C4-2B (cell line): Measurements from ENCODE around the gene LIG1.

Source experiments
- ZFX ChIP-seq: fragments of 450-650 bp; IDR thresholded peaks from 2 replicates; pipeline ENCODE4 v1.6.1; 2017
- TF ChIP-seq, protein P1 (sequence below): fragments of 450-650 bp; conservative IDR thresholded peaks from 2 replicates; pipeline ENCODE4 v1.5.1; 2017; ENCODE audit warnings: mild to moderate bottlenecking

DNA sequence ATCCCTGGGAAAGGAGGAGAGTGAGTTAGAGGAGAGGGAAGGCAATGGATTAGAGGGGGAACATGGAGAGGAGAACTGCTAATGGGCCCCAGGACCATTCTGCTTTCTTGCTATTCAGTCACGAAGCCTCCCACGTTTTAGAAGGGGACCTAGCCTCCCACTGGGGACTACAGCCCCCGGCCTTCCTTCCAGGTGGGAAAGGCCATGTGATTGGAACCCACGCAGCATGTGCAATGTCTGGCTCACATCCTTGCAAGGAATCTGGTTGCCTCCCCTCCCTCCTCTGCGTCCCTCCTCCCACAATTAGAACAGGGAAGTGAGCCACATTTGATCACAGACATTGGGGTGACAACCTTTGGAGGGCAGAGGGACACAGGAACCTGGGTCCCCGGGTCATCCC, 37.0 kb downstream of the LIG1 start:
- TF ChIP-seq, protein P1, sequence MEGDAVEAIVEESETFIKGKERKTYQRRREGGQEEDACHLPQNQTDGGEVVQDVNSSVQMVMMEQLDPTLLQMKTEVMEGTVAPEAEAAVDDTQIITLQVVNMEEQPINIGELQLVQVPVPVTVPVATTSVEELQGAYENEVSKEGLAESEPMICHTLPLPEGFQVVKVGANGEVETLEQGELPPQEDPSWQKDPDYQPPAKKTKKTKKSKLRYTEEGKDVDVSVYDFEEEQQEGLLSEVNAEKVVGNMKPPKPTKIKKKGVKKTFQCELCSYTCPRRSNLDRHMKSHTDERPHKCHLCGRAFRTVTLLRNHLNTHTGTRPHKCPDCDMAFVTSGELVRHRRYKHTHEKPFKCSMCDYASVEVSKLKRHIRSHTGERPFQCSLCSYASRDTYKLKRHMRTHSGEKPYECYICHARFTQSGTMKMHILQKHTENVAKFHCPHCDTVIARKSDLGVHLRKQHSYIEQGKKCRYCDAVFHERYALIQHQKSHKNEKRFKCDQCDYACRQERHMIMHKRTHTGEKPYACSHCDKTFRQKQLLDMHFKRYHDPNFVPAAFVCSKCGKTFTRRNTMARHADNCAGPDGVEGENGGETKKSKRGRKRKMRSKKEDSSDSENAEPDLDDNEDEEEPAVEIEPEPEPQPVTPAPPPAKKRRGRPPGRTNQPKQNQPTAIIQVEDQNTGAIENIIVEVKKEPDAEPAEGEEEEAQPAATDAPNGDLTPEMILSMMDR: no peak
- no peak for TF ChIP-seq ZFX
